GM19438 (cell line): ENCODE data around the gene RTL3.
"Not testable (repeated sequence)": the region's sequence is repeated elsewhere in the genome, so short reads cannot be mapped to it uniquely, and the experiment has no call there.

Experiments used
- ATAC-seq: cut with Tn5 transposase; IDR thresholded peaks from one replicate; pipeline ENCODE4 v1.9.1; 2021; ENCODE audit warnings: low read depth; ENCODE audit not compliant: unreplicated experiment

Gene RTL3

GRCh38 chrX:78658845-78659744 is at the start of gene RTL3:
Gene RTL3, minus strand, starts transcription at chrX:78659328. Its CDS starts 908 bp downstream, at chrX:78658420.
- ATAC-seq, result no peak

- no peak for ATAC-seq
Measured at GRCh38 chrX:78708816-78709215, 49.7 kb upstream of the RTL3 start.

GRCh38 chrX:78708262-78708661 is 49.1 kb upstream of the RTL3 start:
- no peak for ATAC-seq

- no peak for ATAC-seq
Measured at GRCh38 chrX:78706071-78706470, 46.9 kb upstream of the RTL3 start.

GRCh38 chrX:78693536-78693935 is 34.4 kb upstream of the RTL3 start:
- ATAC-seq, result no peak

GRCh38 chrX:78693012-78693411 is 33.9 kb upstream of the RTL3 start:
- ATAC-seq, result no peak

GRCh38 chrX:78687586-78687985 is 28.5 kb upstream of the RTL3 start:
- peak; percentile 64 for ATAC-seq

- no peak for ATAC-seq
Measured at GRCh38 chrX:78673246-78673645, 14.1 kb upstream of the RTL3 start.

GRCh38 chrX:78665342-78665741 is 6.2 kb upstream of the RTL3 start:
- ATAC-seq, result no peak

- ATAC-seq, result no peak
Measured at GRCh38 chrX:78661836-78662235, 2.7 kb upstream of the RTL3 start.

- no peak for ATAC-seq
Measured at GRCh38 chrX:78659955-78660354, 827 bp upstream of the RTL3 start.

- ATAC-seq, result no peak
Measured at GRCh38 chrX:78658414-78658813, 714 bp downstream of the RTL3 start.

GRCh38 chrX:78655642-78656041 is 3.5 kb downstream of the RTL3 start:
- ATAC-seq, result no peak

GRCh38 chrX:78653118-78653822 is 5.9 kb downstream of the RTL3 start:
- ATAC-seq, result peak; percentile 48

- peak; percentile 81 for ATAC-seq
Measured at GRCh38 chrX:78650906-78651437, 8.2 kb downstream of the RTL3 start.

GRCh38 chrX:78643874-78644273 is 15.3 kb downstream of the RTL3 start:
- no peak for ATAC-seq

- no peak for ATAC-seq
Measured at GRCh38 chrX:78643096-78643495, 16.0 kb downstream of the RTL3 start.

- not testable (repeated sequence) for ATAC-seq
Measured at GRCh38 chrX:78636096-78636495, 23.0 kb downstream of the RTL3 start.

GRCh38 chrX:78624962-78625909 is 33.9 kb downstream of the RTL3 start:
- no peak for ATAC-seq

- no peak for ATAC-seq
Measured at GRCh38 chrX:78624426-78624825, 34.7 kb downstream of the RTL3 start.
